HG03135 (cell line): ENCODE measurements around the gene LRRC8E.
A peak's percentile ranks its signal among the peaks of the same experiment; 100 is the strongest.

Source experiments
- ATAC-seq: cut with Tn5 transposase; IDR thresholded peaks from one replicate; pipeline ENCODE4 v1.9.1; 2021; ENCODE audit warnings: mild to moderate bottlenecking, moderate library complexity; ENCODE audit not compliant: unreplicated experiment

Gene LRRC8E

DNA sequence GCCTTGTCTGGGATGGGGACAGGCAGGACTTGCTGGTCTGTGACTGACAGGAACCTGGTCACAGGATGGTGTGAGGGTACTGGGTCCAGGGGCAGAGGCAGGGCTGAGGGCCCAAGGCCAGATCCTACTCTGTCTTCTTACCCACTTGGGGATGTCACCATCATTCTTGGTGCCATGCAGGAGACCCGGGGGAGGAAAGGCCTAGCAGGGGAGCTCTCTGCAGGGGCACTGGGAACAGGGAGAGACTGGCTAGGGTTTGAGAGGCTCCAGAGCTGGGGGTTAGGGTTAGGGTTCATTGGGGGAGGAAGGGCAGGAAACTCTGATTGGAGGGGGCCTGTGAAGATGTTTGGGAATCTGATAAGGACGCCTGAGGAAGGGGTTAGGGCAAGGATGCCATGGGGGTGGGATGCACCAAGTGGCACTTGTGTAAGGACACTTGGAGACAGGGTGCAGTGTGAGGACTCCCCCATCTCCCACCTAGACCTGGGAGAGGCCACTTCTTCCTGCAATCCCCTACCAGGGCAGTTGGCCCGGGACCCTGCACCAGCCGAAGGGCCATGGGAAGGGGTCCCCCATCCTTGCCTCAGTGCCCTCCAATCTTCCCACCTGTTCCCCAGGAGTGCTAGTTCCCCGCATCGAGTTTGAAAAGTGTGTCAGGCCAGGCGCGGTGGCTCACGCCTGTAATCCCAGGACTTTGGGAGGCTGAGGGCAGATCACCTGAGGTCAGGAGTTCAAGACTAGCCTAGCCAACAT lies 21.0 kb upstream of the LRRC8E start:
- no peak for ATAC-seq

- no peak for ATAC-seq
These were observed 20.0 kb upstream of the LRRC8E start for GRCh38 chr19:7868326-7868670.

GRCh38 chr19:7868671-7869452 lies 19.4 kb upstream of the LRRC8E start:
- ATAC-seq, result peak; percentile 60

DNA sequence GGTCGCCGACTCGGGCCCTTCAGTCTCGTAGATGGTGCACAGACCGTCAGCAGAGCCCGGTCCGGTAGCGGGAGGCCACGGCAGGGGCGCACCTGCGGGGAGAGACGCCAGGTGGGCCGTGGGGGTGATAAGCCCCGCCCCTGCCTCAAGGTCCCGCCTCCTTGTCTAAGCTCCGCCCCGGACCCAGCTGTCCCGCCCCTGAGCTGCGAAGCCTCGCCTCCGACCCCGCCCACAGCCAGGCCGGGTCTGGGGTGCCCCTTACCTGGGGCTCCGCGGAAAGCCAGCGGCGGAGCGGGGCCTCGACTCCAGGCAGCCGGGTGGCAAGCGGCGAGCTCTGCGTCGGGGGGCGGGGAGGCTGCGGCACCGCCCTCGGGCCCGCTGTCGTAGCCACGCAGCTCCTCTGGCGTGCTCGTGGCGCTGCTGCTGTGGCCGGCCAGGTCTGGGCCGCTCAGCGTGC lies 18.8 kb upstream of the LRRC8E start:
- ATAC-seq, result peak; percentile 39

GRCh38 chr19:7869910-7870511 lies 18.3 kb upstream of the LRRC8E start:
- no peak for ATAC-seq

GRCh38 chr19:7870571-7871436 lies 17.5 kb upstream of the LRRC8E start:
- ATAC-seq, result no peak

GRCh38 chr19:7871437-7872305 lies 16.6 kb upstream of the LRRC8E start:
- ATAC-seq, result no peak

DNA sequence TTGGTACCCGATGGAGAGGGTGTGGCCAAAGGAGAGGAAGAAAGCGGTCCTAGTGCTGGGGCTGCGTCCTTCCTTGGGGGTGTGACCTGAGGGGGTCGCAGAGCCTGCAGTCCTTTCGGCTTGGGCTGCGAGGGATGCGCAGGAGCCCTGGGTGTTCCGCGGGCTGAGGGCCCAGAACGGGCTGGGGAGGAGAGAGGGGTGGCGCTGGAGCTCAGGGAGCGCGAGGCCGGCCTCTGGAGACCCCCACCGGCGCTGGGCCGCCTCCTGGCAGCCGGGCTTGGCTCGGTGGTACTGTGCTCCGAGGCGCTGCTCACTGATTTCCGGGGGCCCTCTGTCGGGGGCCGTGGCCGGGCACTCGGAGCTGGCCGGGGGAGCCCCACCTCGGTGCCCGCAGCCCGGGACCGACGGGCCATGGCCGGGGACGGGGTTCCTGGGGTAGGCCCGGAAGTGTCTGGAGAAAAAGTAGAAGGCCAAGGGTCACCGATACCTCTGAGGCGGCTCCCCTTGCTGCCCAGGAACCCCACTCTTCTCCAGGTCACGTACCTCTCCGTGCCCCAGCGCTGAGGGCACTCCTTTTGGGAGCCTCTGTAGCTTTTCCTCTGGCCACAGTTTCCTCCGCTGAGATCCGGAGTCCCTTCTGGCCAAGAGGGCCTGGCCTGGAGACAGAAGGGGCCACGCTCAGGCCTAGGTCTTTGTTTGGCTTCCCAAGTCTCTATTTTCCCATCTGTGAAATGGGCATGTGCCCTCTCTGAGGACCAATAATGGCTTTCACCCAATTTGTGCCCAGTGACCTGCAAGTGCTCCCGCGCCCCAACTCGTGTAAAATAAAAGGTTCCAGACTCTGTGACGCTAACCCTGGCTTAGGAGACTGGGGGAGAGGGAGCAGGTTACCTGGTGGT lies 15.8 kb upstream of the LRRC8E start:
- no peak for ATAC-seq

DNA sequence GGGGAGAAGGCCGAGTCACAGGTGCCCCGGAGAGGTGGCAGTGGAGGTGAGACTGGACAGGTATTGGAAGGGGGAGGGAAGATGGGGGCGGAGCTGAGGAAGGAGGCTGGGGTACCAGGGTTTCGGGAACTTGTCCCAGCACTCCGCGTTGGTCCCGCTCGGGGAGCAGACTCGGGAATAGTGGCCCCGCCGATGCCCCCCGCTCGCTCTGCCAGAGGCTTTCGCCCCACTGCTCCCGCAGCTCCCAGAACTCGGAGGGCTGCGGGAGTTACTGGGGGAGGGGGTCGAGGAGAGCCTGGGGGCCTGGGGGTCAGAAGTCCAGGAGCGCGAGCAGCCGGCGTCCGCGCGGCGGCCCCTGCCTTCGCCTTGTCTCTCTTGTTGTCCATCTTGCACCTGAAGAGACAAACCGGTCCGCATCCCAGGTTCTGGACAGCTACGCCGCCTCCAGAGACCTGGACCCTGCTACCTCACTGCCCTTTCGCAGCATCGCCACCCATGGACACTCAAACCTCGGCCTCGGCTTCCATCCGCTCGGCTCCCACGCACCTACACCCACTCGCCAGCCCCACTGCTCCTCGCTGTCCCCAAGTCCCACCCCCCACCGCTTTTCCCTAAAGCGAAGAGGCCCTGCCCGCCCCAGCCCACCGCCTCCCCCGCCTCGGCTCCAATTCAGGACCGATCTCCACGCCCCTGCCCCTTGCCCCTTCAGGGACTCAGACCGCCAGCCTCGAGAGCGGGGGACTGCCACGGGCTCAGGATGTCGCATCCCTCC lies 14.8 kb upstream of the LRRC8E start:
- no peak for ATAC-seq

- no peak for ATAC-seq
These were observed 14.0 kb upstream of the LRRC8E start, which contains the start of gene PRR36 for GRCh38 chr19:7874076-7874896. PRR36 (minus strand) TSS chr19:7874390; CDS start chr19:7873689, 701 bp downstream.

GRCh38 chr19:7874897-7875273 lies 13.4 kb upstream of the LRRC8E start:
- no peak for ATAC-seq

DNA sequence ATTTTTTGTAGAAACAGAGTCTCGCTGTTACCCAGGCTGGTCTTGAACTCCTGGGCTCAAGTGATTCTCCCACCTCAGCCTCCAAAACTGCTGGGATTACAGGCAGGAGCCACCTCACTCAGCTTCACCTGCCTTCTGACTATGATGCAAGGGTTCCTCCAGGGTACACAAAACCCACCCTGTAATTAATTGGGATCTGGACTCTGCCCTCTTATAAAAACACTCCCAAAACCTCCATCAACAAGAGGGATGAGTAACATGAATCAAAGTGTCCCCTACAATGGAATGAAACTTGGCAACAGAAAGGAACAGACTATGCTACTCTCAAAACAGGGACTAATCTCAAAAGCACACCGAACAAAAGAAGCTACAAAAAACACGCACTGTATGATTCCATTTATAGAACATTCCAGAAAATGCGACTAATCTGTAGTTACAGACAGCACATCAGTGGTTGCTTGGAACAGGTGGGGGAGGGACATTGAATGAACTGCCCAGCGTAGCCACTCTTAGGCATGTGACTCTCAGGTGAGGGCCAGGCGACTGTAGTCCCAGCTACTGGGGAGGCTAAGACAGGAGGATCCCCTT lies 11.0 kb upstream of the LRRC8E start:
- no peak for ATAC-seq

GRCh38 chr19:7879111-7879807 lies 9.1 kb upstream of the LRRC8E start:
- no peak for ATAC-seq

DNA sequence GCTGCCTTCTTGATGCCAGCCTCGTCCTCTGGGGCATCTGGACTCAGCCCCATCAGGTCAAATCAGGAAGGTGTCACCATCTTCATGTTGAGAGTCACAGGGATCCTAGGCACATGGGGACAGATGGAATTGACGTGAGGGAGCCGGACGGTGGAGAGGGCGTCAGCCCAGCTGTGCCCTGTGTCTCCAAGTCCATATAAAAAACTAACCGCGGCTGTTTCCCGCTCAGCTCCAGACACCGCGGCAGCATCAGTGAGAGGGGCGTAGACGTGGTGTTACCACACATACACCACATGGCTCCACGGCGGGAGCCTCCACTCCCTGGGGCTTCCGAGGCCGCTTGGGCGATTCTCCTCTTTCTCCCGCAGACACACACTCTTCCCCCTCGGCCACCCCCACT lies 8.5 kb upstream of the LRRC8E start:
- ATAC-seq, result no peak

DNA sequence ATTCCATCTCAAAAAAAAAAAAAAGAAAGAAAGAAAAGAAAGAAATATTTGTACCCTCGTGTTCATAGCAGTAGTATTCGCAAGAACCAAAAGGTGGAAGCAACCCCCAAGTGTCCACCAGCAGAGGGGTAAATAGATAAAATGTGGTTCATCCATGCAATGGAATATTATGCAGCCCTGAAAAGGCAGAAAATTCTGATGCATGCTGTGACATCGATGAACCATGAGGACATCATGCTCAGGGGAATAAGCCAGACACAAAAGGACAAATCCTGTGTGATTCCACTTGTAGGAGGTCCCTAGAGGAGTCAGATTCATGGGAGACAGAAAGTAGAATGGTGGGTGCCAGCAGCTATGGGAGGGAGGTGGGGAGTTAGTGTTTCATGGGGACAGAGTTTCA lies 6.4 kb upstream of the LRRC8E start:
- no peak for ATAC-seq

- no peak for ATAC-seq
These were observed 5.2 kb upstream of the LRRC8E start for GRCh38 chr19:7883105-7883504.
